Measurements from ENCODE around the gene LRIG2.

Gene LRIG2

GRCh38 chr1:113096493-113096892, 23.5 kb downstream of the LRIG2 start:
- Histone ChIP-seq H2AFZ (ENCODE audit: low read length) (no peak overlapping the region), H3K36me3 (ENCODE audit: insufficient read depth, low read length) (peaks cover 76% of the 10 kb centered on the region)

DNA sequence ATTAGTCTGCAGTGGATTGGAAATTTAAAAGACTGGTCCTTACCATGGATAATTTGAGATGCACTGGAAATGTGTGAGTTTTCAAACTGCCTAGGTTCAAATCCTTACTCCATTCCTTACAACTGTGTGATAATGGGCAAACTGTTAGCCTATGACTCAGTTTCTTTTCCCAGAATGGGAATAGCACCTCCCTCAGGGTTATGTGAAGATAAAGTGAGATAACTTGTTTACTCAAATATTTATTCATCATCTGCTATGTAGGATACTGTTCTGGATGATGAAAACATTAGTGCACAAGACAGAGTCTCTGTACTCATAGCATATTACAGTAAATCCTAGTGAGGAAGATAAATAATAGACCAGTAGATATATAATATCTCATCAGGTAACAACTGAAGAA, 28.6 kb downstream of the LRIG2 start:
- no peaks in the 10 kb centered on the region for H3K9me2 ChIP-seq (ENCODE audit: low read depth, low read length)
- H3K9ac ChIP-seq (ENCODE audit: low read length) = no peak overlapping the region
- no peaks in the 10 kb centered on the region for H3K4me1 ChIP-seq (ENCODE audit: insufficient read depth, low read length, severe bottlenecking)
- no peaks in the 10 kb centered on the region for H3K79me2 ChIP-seq (ENCODE audit: insufficient read depth, low read length)
- no peak overlapping the region for H3K4me2 ChIP-seq (ENCODE audit: low read length)
- TF ChIP-seq CTCF (IDR thresholded peaks at IDR 0.05; ENCODE audit: low read length) (no peak), EZH2 (IDR thresholded peaks at IDR 0.05; ENCODE audit: borderline replicate concordance, low read length) (no peak)
- no peaks in the 10 kb centered on the region for H3K27me3 ChIP-seq (ENCODE audit: insufficient read depth, low read length)
- H4K20me1 ChIP-seq (ENCODE audit: insufficient read depth, low read length) = no peaks in the 10 kb centered on the region
- H3K27ac ChIP-seq (ENCODE audit: low read depth, low read length, poor library complexity, severe bottlenecking) = no peak overlapping the region
- H3F3A ChIP-seq (ENCODE audit: insufficient read depth, low read length) = no peaks in the 10 kb centered on the region
- H3K36me3 ChIP-seq (ENCODE audit: insufficient read depth, low read length) = peaks cover 77% of the 10 kb centered on the region
- H3K9me3 ChIP-seq (ENCODE audit: low read length) = no peaks in the 10 kb centered on the region
- no peak overlapping the region for H3K4me3 ChIP-seq (ENCODE audit: low read depth, low read length, poor library complexity, severe bottlenecking)
- H2AFZ ChIP-seq (ENCODE audit: low read length) = no peak overlapping the region

More at GRCh38 chr1:113096493-113096892, 23.5 kb downstream of the LRIG2 start:
- no peaks in the 10 kb centered on the region for H3K79me2 ChIP-seq (ENCODE audit: insufficient read depth, low read length)
- no peaks in the 10 kb centered on the region for H3K9me2 ChIP-seq (ENCODE audit: low read depth, low read length)
- no peaks in the 10 kb centered on the region for H4K20me1 ChIP-seq (ENCODE audit: insufficient read depth, low read length)
- H3K4me1 ChIP-seq (ENCODE audit: insufficient read depth, low read length, severe bottlenecking) = no peaks in the 10 kb centered on the region
- H3F3A ChIP-seq (ENCODE audit: insufficient read depth, low read length) = no peaks in the 10 kb centered on the region
- H3K4me3 ChIP-seq (ENCODE audit: low read depth, low read length, poor library complexity, severe bottlenecking) = no peak overlapping the region
- no peaks in the 10 kb centered on the region for H3K9me3 ChIP-seq (ENCODE audit: low read length)
- H3K4me2 ChIP-seq (ENCODE audit: low read length) = no peak overlapping the region
- no peaks in the 10 kb centered on the region for H3K27me3 ChIP-seq (ENCODE audit: insufficient read depth, low read length)
- TF ChIP-seq EZH2 (IDR thresholded peaks at IDR 0.05; ENCODE audit: borderline replicate concordance, low read length) = no peak
- H3K9ac ChIP-seq (ENCODE audit: low read length) = no peak overlapping the region
- H3K27ac ChIP-seq (ENCODE audit: low read depth, low read length, poor library complexity, severe bottlenecking) = no peak overlapping the region

DNA sequence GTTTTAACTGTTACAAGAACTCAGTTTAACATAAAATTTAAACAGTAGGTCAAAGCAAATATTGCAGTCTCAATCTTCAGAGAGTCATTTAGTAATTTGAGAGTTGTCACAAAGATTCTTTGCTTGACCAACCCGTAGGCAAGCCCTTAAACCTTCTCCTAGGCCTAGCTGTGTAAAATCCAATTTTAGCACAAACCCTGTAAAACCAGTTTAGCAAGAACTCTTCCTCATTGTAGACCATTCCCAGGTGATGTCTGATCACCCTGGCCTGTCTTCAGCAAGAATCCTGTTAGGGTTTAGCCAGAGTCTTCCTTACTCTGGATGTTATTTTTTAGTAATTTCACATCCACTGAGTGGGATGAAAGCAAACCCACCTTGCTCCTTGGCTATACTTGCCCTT, 30.1 kb downstream of the LRIG2 start:
- Histone ChIP-seq H2AFZ (ENCODE audit: low read length) (no peak overlapping the region), H3F3A (ENCODE audit: insufficient read depth, low read length) (no peaks in the 10 kb centered on the region), H3K9ac (ENCODE audit: low read length) (no peak overlapping the region), H4K20me1 (ENCODE audit: insufficient read depth, low read length) (no peaks in the 10 kb centered on the region), H3K9me3 (ENCODE audit: low read length) (no peaks in the 10 kb centered on the region), H3K4me2 (ENCODE audit: low read length) (no peak overlapping the region), H3K79me2 (ENCODE audit: insufficient read depth, low read length) (no peaks in the 10 kb centered on the region), H3K36me3 (ENCODE audit: insufficient read depth, low read length) (peaks cover 78% of the 10 kb centered on the region), H3K27ac (ENCODE audit: low read depth, low read length, poor library complexity, severe bottlenecking) (no peak overlapping the region), H3K27me3 (ENCODE audit: insufficient read depth, low read length) (no peaks in the 10 kb centered on the region), H3K4me3 (ENCODE audit: low read depth, low read length, poor library complexity, severe bottlenecking) (no peak overlapping the region), H3K4me1 (ENCODE audit: insufficient read depth, low read length, severe bottlenecking) (no peaks in the 10 kb centered on the region), H3K9me2 (ENCODE audit: low read depth, low read length) (no peaks in the 10 kb centered on the region)
- TF ChIP-seq EZH2 (IDR thresholded peaks at IDR 0.05; ENCODE audit: borderline replicate concordance, low read length) (no peak), CTCF (IDR thresholded peaks at IDR 0.05; ENCODE audit: low read length) (no peak)

DNA sequence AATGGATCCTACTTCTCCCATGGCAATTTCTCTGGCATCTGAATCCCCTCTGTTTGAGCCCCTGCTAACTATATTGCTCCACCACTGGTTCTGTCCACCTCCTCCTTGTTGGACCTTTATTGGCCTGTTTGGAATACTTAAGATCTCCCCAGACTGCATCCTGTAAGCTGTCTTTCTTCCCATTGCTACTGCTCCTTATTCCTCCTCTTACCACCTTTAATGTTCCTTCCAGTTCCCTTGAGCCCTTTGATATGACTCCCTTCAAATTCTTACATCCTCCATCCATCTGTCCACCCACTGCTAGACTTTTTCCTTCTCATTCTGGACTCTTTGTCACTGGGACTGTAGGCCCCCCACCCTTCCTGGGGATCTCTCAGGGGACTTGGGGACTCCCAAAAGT, 31.0 kb downstream of the LRIG2 start:
- H3F3A ChIP-seq (ENCODE audit: insufficient read depth, low read length) = no peaks in the 10 kb centered on the region
- H3K9me3 ChIP-seq (ENCODE audit: low read length) = no peaks in the 10 kb centered on the region
- H3K36me3 ChIP-seq (ENCODE audit: insufficient read depth, low read length) = peaks cover 74% of the 10 kb centered on the region

More for the DNA sequence above, 31.0 kb downstream of the LRIG2 start:
- Histone ChIP-seq H3K79me2 (ENCODE audit: insufficient read depth, low read length) (no peaks in the 10 kb centered on the region), H3K9me2 (ENCODE audit: low read depth, low read length) (no peaks in the 10 kb centered on the region), H3K4me3 (ENCODE audit: low read depth, low read length, poor library complexity, severe bottlenecking) (no peak overlapping the region), H3K27ac (ENCODE audit: low read depth, low read length, poor library complexity, severe bottlenecking) (no peak overlapping the region), H3K27me3 (ENCODE audit: insufficient read depth, low read length) (no peaks in the 10 kb centered on the region), H3K4me2 (ENCODE audit: low read length) (no peak overlapping the region), H3K4me1 (ENCODE audit: insufficient read depth, low read length, severe bottlenecking) (no peaks in the 10 kb centered on the region), H4K20me1 (ENCODE audit: insufficient read depth, low read length) (no peaks in the 10 kb centered on the region), H2AFZ (ENCODE audit: low read length) (no peak overlapping the region), H3K9ac (ENCODE audit: low read length) (no peak overlapping the region)
- TF ChIP-seq EZH2 (IDR thresholded peaks at IDR 0.05; ENCODE audit: borderline replicate concordance, low read length) (no peak), CTCF (IDR thresholded peaks at IDR 0.05; ENCODE audit: low read length) (no peak)

Measured in OCI-LY1 (cell line).